Measurements from ENCODE around the gene SCAPER.

SCAPER gene

DNA sequence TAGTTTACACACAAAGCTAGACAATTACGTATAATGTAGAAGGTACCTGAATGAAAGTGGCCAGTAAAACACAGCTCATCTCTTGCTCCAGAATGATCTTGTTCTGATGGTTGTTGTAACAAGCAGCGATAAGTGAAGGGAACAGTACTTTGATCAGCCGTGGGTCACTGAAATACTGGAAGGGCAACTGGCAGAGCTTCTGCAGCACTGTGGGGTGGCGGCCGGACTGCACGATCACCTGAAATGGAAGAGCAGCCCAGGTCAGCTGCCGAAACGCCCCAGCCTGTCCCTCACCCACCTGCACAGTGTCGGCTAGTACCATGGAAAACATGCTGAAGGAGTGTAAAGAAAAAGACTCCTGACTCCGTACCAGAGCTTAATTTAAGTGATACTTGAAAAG, 551.2 kb downstream of the SCAPER start:
- DNase-seq (ENCODE audit: low spot score) = no peak

DNA sequence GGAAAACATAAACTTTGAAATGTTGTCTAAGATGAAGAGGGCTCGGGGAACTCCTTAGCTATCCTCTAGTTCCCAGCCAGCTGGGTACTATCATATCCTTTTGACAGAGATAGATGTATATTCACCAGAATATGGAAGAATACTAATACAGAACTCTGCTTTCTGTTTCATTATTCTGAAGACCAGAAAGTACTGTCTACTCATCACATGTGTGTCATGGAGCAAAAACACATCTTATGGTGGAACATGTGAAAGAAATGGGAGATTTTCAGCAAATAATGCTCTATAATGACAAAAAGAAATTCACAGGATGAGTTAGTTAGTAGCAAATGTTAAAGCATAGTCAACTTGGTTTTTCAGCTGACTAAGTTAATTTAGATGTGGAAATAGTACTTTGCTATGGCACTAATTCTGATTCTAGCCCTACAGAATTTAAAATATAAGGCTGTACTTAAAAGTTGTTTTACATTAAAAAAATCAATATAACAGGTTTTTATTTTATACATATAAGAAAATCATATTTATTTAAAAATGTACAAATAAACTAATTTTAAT, 552.0 kb downstream of the SCAPER start:
- DNase-seq (ENCODE audit: low spot score) = no peak

DNA sequence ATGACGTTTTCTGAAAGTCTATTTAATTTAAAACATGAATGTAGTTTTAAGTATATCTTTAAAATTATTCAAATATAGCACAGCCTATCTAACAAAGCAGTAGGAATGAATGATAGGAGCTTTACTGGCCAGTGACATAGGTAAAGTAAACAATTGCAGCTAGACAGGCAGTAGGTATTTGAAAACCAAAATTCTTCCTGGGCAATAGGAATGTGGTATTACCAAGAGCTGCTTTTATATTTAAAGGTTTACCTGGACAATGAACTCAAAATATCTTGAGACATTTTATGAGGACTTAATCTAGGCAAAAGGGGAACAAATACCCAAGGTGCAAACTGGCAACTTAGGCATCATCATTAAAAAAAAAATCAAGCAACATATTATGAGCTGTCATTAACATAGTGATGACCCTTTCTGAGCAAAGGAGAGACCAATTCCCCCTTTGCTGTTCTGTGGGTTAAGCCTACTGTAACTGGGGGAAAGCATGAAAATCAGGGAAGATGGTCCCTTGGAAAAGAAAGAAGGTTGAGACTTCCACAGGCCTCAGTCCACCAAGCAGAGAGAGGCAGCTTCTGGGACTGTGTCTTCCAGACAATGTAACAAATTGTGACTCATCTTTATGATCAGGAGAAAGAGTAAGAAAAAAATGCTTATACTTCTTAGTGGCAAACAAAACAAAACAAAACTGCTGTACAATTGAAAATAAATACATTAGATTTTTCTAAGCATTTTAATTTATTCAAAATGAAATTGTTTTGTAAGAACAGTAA, 555.7 kb downstream of the SCAPER start:
- DNase-seq (ENCODE audit: low spot score) = peak; percentile 30

DNA sequence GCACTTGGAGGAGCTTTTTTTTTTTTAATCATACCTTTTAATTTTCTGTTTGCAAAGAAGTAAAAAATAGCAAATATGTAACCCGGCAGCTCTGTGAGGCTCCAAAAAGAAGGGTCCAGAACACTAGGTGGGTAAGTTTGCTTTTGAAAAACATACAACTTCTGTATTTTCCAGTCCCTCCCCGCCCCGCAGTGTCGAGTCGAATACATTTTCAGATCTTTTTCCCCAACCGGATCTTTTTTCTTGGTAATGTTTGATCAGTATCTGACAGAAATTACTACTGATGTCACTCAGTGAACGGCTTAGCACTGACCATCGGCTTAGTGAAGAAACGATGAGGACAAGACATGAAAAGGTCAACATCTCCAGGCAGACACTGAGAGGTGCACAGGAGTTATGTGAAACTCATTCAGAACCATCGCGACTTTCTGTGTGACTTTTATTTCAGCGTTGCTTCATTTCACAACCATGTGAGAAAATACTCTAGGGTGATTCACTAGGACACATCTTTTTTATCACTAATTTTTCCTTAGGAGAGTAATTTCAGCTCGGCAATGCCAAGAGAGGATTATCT, 557.6 kb downstream of the SCAPER start:
- DNase-seq (ENCODE audit: low spot score) = no peak

DNA sequence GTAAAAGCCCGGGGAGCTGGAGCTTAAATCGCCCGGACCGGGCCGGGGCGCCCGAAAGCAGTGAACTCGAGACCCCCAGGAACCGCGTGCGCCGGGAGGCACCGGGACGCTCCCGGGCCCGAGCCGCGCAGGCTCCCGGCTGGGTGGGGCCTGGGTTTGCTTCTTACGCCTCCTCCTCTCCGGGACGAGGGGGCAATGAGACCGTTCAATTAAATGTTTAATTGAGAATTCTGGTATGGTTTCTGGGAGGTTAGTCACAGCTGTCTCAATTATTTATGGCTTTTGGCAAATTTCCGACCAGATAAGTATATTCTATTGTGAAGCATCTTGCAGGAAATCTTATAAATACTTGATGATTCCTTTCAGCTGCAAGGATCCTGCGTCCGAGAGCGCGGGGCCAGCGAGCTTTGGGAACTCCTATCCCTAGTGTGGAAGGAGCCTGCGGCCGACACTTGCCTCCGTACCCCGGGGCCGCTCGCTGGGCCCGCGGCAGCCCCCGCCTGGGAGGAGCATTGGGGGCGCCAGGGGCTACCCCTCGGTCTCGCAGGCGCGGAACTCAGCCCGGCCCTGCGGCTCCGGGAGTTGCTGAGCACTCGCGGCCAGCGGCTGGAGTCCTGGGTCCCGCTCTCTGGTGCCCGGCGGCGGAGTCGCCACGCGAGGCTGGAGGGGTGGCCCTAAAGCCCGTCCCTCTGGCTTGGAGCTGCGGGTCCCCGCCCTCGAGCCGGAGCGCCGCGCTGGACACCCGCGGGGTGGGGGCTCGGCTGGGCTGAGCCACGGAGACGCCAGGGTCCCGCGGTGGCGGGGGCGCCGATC, 558.3 kb downstream of the SCAPER start:
- peak; percentile 22 for DNase-seq (ENCODE audit: low spot score)

DNA sequence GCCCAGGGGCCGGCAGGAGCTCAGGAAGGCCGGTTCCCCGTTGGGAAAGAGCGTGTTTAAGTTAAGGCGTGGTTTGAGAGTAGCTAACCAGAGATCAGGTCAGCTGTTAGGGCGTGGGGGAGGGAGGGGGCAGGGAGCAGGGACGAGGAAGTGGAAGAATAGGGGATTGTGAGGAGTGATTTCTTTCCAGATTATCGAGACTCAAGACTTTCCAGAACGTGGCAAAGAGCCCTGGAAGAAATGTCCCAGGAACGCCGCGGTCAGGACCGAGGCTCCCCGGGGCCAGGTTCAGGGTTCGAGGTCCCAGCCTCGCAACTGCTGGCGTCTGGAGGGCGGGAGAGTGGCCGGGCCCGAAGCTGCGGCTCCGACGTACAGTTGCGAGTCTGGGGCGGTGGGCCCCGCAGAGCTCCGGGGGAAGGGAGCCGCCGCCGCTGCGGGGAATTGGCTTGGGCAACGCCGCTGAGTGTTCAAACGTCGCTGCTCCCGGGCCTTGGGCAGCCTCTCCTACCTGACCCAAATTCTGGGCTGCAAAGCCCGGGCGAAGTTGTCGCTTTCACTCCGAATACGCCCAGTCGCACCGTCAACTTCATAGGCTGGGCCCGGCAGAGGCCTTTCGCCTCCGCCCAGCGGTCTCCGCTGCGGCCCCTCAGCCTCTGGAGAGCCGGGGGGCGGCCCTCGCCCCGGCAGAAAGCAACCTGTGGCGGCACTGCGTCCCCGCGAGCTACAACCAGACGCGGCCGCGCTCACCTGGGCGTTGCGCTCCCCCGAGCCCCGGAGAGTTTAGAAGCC, 559.1 kb downstream of the SCAPER start:
- peak; percentile 74 for DNase-seq (ENCODE audit: low spot score)

DNA sequence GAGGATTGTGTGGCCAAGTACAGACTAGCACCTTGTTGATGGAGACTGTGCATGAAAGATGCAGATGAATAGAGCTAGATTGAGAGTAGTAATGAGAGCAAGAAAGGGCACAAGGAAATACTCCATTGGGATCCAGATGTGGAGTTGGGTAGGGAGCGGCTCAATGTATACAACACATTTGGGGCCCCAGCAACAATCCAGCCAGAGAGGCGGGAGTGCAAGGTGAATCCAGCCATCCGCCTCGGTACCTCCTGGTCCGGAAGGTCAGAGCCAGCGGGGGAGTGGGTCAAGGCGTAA, 559.6 kb downstream of the SCAPER start:
- DNase-seq (ENCODE audit: low spot score) = no peak

DNA sequence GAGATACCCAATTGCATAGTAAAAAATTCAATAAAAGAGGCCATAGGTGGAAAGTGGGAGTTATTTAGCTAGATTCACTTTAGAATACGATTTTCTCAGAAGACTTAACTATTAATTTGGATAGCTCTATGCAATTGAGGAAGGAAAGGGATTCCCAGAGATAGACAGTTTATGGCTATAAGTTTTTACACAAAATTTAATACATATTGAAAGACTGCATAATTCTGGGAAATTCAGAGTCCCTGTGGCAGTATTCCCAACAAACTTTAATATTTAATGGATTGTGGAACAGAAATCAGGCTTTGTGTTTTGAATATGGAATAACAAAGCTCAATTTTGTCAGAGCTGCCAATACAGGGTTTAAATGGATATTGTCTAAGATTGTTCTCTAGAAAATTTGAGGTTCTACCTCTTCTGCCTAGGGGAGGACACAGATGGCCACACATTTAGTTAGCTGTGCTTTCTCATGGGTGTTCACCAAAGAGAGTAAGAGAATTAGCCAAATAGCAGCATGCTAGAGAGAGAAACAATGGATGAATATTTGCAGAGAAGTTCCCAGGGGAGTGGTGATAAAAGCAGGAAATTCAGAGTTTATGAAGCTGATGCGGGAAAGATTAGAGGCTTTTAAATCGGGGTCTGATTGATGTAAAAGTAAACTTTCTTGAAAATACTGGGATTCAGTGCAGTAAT, 560.1 kb downstream of the SCAPER start:
- peak; percentile 3 for DNase-seq (ENCODE audit: low spot score)

DNA sequence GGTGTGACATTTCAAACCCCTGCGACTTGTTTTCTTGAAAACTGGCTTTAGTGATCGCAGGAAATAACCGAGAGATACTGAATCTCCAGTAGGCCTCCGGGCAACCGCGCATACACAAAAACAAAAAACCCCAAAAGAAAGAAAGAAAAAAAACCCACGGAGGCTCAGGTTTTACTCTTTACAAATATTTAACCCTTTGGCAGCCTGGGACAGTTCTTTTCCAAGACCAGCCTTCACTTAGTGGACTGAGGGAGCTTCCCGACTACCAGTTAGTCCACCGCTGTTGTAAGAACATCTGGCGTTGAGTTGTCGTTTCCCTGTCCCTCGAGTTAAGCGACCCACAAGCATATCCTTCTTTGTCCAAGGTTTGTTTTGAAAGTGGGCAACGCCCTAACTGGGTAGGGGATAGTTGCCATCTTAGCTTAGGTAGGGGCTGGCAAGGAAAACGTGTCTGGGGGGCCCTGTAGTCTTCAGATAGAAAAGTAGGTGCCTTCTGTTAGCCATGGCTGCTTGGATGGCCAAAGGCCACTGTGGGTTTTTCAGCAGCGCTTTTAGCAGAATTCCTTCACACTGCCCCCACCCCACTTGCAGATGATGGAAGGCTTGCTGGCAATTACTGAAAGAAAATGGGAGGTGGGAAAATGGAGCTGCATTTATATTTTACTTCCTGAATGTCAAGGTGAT, 561.7 kb downstream of the SCAPER start:
- no peak for DNase-seq (ENCODE audit: low spot score)

DNA sequence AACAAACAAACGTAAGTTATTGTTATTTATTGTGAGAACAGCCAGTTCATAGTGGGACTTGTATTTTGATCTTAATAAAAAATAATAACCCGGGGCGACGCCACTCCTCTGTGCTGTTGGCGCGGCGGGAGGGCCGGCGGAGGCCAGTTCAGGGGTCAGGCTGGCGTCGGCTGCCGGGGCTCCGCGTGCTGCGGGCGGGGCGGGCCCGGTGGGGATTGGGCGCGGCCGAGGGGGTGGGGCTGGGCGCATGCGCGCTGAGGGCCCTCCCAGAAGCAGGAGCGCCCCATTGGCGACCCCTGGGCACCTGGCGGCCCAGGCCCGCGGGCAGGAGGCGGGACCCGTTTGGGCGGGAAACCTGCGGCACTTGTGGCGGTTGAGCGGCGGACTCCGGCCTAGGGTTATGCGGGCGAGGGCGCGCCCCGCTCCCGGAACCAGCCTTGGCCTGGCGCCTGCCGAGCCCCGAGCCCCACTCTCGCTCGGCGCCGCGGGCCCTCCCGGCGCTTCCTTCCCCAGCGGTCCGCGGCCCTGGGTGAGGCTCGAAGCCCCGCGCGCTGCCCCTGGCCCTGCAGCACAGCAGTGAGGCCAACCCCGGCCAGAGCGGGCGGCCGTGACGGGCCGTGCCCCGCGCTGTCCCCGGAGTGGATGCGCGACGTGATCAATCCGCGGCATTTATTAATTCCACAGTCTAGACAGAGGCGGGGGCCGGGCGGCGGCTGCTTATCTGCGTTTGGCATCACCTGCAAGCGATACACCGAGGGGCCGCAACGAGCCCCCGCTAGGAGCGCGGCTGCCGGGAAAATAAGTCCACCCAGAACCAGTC, 562.5 kb downstream of the SCAPER start:
- no peak for DNase-seq (ENCODE audit: low spot score)

DNA sequence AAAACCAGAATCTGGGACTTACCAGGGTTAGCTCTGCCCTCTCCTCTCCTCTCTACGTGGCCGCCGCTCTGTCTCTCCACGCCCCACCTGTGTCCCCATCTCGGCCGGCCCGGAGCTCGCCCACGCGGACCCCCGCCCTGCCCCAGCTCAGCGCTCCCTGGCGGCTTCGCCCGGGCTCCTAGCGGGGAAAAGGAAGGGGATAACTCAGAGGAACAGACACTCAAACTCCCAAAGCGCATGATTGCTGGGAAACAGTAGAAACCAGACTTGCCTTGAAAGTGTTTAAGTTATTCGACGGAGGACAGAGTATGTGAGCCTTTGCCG, 563.1 kb downstream of the SCAPER start:
- no peak for DNase-seq (ENCODE audit: low spot score)

DNA sequence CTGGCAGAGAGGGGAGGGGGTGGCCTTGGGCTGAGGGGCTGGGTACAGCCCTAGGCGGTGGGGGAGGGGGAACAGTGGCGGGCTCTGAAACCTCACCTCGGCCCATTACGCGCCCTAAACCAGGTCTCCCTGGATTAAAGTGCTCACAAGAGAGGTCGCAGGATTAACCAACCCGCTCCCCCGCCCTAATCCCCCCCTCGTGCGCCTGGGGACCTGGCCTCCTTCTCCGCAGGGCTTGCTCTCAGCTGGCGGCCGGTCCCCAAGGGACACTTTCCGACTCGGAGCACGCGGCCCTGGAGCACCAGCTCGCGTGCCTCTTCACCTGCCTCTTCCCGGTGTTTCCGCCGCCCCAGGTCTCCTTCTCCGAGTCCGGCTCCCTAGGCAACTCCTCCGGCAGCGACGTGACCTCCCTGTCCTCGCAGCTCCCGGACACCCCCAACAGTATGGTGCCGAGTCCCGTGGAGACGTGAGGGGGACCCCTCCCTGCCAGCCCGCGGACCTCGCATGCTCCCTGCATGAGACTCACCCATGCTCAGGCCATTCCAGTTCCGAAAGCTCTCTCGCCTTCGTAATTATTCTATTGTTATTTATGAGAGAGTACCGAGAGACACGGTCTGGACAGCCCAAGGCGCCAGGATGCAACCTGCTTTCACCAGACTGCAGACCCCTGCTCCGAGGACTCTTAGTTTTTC, 563.6 kb downstream of the SCAPER start:
- DNase-seq (ENCODE audit: low spot score) = no peak

DNA sequence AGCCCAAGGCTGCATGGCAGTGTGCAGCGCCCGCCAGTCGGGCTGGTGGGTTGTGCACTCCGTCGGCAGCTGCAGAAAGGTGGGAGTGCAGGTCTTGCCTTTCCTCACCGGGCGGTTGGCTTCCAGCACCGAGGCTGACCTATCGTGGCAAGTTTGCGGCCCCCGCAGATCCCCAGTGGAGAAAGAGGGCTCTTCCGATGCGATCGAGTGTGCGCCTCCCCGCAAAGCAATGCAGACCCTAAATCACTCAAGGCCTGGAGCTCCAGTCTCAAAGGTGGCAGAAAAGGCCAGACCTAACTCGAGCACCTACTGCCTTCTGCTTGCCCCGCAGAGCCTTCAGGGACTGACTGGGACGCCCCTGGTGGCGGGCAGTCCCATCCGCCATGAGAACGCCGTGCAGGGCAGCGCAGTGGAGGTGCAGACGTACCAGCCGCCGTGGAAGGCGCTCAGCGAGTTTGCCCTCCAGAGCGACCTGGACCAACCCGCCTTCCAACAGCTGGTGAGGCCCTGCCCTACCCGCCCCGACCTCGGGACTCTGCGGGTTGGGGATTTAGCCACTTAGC, 564.3 kb downstream of the SCAPER start:
- DNase-seq (ENCODE audit: low spot score) = no peak

DNA sequence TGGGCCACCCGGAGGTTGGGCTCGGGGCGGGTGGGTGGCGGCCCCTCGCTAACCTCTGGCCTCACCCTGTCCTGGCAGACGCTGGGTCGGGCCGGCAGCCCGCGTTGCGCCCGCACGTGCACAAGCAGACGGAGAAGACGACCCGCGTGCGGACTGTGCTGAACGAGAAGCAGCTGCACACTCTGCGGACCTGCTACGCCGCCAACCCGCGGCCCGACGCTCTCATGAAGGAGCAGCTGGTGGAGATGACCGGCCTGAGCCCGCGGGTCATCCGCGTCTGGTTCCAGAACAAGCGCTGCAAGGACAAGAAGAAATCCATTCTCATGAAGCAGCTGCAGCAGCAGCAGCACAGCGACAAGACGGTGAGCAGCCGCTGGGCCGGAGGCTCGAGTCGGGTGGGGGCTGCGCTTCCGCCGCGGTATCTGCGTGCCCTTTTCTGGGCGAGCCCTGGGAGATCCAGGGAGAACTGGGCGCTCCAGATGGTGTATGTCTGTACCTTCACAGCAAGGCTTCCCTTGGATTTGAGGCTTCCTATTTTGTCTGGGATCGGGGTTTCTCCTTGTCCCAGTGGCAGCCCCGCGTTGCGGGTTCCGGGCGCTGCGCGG, 564.8 kb downstream of the SCAPER start:
- no peak for DNase-seq (ENCODE audit: low spot score)

DNA sequence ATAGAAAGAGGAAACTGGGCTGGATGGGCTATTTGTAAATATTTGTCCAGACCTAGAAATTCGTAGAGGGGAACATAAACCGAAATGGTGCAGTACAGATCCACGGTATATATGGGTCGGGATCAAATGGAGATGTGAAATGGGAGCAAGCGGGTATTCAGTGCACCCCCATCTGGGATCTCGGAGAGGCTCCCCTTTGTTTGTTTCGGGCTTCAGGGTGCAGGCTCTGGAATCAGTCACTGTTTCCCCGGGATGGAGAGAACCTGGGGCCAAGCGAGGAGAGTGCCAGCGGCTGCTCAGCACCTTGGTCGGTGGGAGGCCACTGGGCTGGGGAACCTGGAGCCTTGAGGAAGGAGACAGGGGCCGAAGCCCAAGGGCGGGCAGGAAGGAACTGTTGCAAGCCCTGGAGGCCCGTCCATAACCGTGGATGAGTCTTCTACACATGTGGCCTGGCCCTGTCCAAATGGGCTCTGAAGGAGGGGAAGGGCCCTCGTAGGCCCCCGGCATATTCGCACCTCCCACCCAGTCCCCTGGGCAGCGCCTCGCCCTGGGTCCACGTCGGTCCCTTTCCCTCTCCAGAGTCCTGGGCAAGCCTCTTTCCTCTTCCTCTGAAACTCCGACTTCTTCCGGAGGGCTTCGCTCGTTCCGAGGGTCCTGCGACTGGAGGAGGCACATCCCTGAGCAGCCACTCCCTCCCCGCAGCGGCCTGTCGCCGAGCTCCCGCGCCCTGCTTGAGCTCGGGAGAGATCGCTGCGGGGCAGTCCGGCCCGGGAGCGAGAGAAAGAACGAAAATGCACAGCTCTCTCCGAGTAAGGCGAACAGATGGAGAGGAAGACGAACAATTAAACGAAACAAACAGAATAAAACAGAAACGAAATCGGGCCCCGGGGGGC, 565.6 kb downstream of the SCAPER start:
- no peak for DNase-seq (ENCODE audit: low spot score)

DNA sequence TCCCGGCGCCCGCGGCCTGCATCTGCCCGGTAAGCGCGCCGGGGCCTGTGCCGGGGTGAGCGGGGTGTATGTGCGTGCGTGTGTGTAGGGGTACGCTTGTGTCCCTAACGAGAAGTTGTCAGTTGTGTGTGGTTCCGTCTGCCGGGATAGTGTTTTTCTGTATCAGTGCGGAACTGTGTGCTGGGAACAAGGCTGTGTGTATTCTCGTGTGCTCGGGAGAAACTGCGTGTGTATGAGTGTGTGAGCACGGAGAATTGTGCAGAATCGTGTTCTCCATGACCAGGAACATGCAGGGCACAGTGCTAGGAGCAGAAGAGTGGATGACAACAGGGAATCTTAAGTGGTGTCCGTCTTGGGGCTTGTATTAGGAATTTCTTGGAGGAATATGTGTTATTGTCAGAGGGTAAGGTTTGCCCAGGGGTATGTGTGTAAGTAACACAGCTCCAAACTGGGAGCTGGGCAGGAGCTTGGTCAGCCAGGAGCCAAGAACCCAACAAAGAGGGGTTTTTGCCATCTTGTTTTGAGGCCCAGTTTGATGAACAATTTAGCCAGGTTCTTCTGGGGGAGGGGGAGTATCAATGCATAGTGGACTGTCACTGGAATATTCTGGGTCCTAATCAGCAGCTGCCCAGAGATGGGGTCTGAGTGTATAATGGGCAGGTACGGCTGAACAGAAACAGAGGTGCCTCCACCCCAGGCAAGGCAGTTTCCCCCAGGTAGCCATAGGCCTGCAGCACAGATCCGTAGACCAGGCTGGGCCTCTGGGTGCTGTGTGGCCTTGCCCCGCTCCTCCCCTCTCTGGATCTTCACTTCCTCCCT, 566.4 kb downstream of the SCAPER start:
- DNase-seq (ENCODE audit: low spot score) = no peak

All from RKO (cell line).